DOHH2 (cell line): ENCODE measurements around the gene SKOR2.

Experiments
- EZH2phosphoT487 ChIP-seq: fragments of 200-600 bp; sonication (generic); IDR thresholded peaks from 2 replicates; pipeline ENCODE4 v1.6.1; 2017; ENCODE audit warnings: borderline replicate concordance, mild to moderate bottlenecking, antibody characterized with exemption, low read length, moderate library complexity, mixed read lengths
- TF ChIP-seq, protein P1 (sequence below): fragments of 200-600 bp; sonication (generic); IDR thresholded peaks from one replicate; pipeline ENCODE4 v1.5.1; 2014; ENCODE audit warnings: antibody characterized with exemption, mild to moderate bottlenecking, low read depth, low read length; ENCODE audit not compliant: poor library complexity, severe bottlenecking

DNA sequence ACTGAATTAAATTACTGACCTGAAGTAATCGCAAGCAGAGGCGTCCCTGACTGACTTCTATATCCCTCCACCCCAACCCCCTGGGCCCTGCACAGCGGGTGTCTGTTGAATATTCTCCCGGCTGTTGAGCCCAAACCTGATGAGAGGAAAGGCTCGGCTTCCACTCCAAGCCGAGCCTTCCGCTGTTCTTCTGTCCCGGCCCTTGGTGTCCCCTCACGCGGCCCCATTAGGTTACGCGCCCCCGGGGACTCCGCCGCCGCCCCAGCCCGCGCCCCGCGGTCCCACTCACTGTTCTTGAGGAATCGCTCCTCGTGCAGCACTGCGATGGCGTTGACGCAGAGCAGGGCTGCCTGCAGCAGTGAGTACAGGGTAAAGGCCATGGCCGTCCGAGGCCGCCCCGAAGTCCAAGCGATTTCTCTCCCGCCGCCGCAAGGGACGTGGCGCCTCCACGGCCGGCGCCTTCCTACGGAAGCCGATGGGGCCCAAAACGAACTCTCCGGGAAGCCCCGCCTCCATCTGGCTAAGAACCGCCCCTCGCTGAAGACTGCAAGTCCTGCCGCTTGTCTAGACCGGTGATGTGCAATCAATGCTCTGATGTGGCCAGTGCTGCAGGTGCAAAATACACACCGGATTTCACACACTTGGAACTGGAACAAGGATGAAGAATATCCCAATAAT is 75.4 kb downstream of the SKOR2 start, which contains the start of gene IER3IP1:
- TF ChIP-seq, protein P1, sequence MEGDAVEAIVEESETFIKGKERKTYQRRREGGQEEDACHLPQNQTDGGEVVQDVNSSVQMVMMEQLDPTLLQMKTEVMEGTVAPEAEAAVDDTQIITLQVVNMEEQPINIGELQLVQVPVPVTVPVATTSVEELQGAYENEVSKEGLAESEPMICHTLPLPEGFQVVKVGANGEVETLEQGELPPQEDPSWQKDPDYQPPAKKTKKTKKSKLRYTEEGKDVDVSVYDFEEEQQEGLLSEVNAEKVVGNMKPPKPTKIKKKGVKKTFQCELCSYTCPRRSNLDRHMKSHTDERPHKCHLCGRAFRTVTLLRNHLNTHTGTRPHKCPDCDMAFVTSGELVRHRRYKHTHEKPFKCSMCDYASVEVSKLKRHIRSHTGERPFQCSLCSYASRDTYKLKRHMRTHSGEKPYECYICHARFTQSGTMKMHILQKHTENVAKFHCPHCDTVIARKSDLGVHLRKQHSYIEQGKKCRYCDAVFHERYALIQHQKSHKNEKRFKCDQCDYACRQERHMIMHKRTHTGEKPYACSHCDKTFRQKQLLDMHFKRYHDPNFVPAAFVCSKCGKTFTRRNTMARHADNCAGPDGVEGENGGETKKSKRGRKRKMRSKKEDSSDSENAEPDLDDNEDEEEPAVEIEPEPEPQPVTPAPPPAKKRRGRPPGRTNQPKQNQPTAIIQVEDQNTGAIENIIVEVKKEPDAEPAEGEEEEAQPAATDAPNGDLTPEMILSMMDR, result peak; percentile 25
- TF ChIP-seq EZH2phosphoT487, result no peak
